Endothelial cell of umbilical vein (primary cell): ENCODE results near the gene KRTAP10-7. TPM values are rescaled to one million over a fixed set of nuclear protein-coding genes. Genes with fewer than 3 reads are reported as not detected.

Source experiments
- BruUV-seq: library from RNA; stranded (reverse); fragments of 400-500 nt; replicated peaks from 2 replicates; lab custom pipeline; 2021; lab: Mats Ljungman, UMichigan
- CTCF ChIA-PET: fragments of 300-600, 350-600 bp; sonication (Branson Sonifier 250); formaldehyde crosslinking; loops from one replicate; lab custom pipeline; 2021; ENCODE audit warnings: antibody characterized with exemption, inconsistent platforms; lab: Charles Lee
- POLR2A ChIA-PET: fragments of 300-600, 350-600 bp; sonication (Branson Sonifier 250); formaldehyde crosslinking; loops from one replicate; lab custom pipeline; 2021; ENCODE audit warnings: antibody characterized with exemption, inconsistent platforms; lab: Charles Lee
- DNase-seq: peaks from one replicate; pipeline ENCODE4 v3.0.0-alpha.2; 2011; ENCODE audit warnings: low read depth, low spot score
- FAIRE-seq: peaks from 2 replicates; lab custom pipeline; 2011; peaks lifted over from hg19 to GRCh38; lab: Jason Lieb, UNC
- H2AFZ ChIP-seq: 2 replicates; pipeline ENCODE4 v1.6.0; 2012; ENCODE audit warnings: low read depth, low read length, control low read depth, inconsistent platforms
- H3K27ac ChIP-seq: 2 replicates; pipeline ENCODE4 v1.5.1; 2011; ENCODE audit warnings: low read depth, mild to moderate bottlenecking, control low read depth, low read length, moderate library complexity; ENCODE audit not compliant: insufficient read depth
- H3K27me3 ChIP-seq, 2 experiments: 2 replicates each; pipeline versions ENCODE4 v1.6.0 to v1.6.1; 2011; ENCODE audit warnings: low read length in 2 of 2, mixed read lengths in 1 of 2; ENCODE audit not compliant: control insufficient read depth in 2 of 2, insufficient read depth in 2 of 2
- H3K36me3 ChIP-seq, 2 experiments: 2 replicates in 1 of 2; 3 replicates in 1 of 2; pipeline ENCODE4 v1.5.1; 2011; ENCODE audit warnings: low read length in 2 of 2, mild to moderate bottlenecking in 1 of 2, moderate library complexity in 1 of 2; ENCODE audit not compliant: control insufficient read depth in 2 of 2, insufficient read depth in 2 of 2; ENCODE audit errors: extremely low read depth in 1 of 2
- H3K4me1 ChIP-seq: 3 replicates; pipeline ENCODE4 v1.5.1; 2011; ENCODE audit warnings: mild to moderate bottlenecking, low read length; ENCODE audit not compliant: control insufficient read depth, insufficient read depth; ENCODE audit errors: extremely low read depth
- H3K4me2 ChIP-seq: 2 replicates; pipeline ENCODE4 v1.6.1; 2011; ENCODE audit warnings: low read length, control low read depth, mixed read lengths; ENCODE audit not compliant: insufficient read depth
- H3K4me3 ChIP-seq, 3 experiments: fragments of 200-600 bp in 1 of 3; sonication (generic), shearing (Covaris generic) in 1 of 3; replicated peaks in 1 of 3; 2 replicates each; pipeline ENCODE4 v1.5.1; 2011 to 2016; ENCODE audit warnings: control low read depth in 3 of 3, low read length in 3 of 3, mild to moderate bottlenecking in 2 of 3, inconsistent platforms in 1 of 3, low read depth in 1 of 3, moderate library complexity in 1 of 3; ENCODE audit not compliant: insufficient read depth in 1 of 3
- H3K79me2 ChIP-seq: 2 replicates; pipeline ENCODE4 v1.6.0; 2012; ENCODE audit warnings: low read length, inconsistent platforms; ENCODE audit not compliant: control insufficient read depth, insufficient read depth
- H3K9ac ChIP-seq: replicated peaks from 2 replicates; pipeline ENCODE3; 2011; ENCODE audit warnings: low read length, control low read depth; ENCODE audit not compliant: insufficient read depth; ENCODE audit errors: extremely low read depth
- H3K9me1 ChIP-seq: replicated peaks from 3 replicates; pipeline ENCODE4 v1.6.0; 2011; ENCODE audit warnings: mild to moderate bottlenecking, low read length; ENCODE audit not compliant: control insufficient read depth, insufficient read depth; ENCODE audit errors: extremely low read depth
- H3K9me3 ChIP-seq: replicated peaks from 2 replicates; pipeline ENCODE4 v1.5.1; 2012; ENCODE audit warnings: low read length, inconsistent platforms; ENCODE audit not compliant: control insufficient read depth, insufficient read depth
- H4K20me1 ChIP-seq: replicated peaks from 2 replicates; pipeline ENCODE3; 2011; ENCODE audit warnings: mild to moderate bottlenecking, low read length; ENCODE audit not compliant: control insufficient read depth, insufficient read depth; ENCODE audit errors: extremely low read depth
- EZH2 ChIP-seq: IDR thresholded peaks from 2 replicates; pipeline ENCODE4 v1.6.1; 2012; ENCODE audit warnings: borderline replicate concordance, low read depth, mild to moderate bottlenecking, moderate library complexity, low read length, inconsistent platforms; ENCODE audit not compliant: severe bottlenecking
- FOS ChIP-seq: IDR thresholded peaks from 2 replicates; pipeline ENCODE4 v1.6.1; 2011; ENCODE audit warnings: mild to moderate bottlenecking, low read length, moderate library complexity, borderline replicate concordance; ENCODE audit not compliant: insufficient read depth
- GATA2 ChIP-seq: IDR thresholded peaks from 2 replicates; pipeline ENCODE4 v1.7.0; 2011; ENCODE audit warnings: low read depth, mild to moderate bottlenecking, moderate library complexity, mixed read lengths, low read length; ENCODE audit not compliant: insufficient read length, insufficient read depth
- JUN ChIP-seq: IDR thresholded peaks from 2 replicates; pipeline ENCODE4 v1.6.1; 2011; ENCODE audit warnings: borderline replicate concordance, low read depth; ENCODE audit not compliant: insufficient read length, insufficient read depth
- MYC ChIP-seq: IDR thresholded peaks from one replicate; pipeline ENCODE4 v1.6.1; 2011; ENCODE audit warnings: mild to moderate bottlenecking, low read depth, low read length
- POLR2A ChIP-seq: IDR thresholded peaks from 2 replicates; pipeline ENCODE4 v1.6.1; 2012; ENCODE audit warnings: low read depth, mild to moderate bottlenecking, control low read depth, low read length
- POLR2AphosphoS5 ChIP-seq: IDR thresholded peaks from 2 replicates; pipeline ENCODE4 v1.6.1; 2012; ENCODE audit warnings: low read depth, mild to moderate bottlenecking, control low read depth, low read length, moderate library complexity; ENCODE audit not compliant: insufficient read depth
- dilution Hi-C: fragments of 300-500 bp; cut with MboI; formaldehyde crosslinking; loops from one replicate; pipeline ENCODE4 v1.15.0; 2019; ENCODE audit warnings: low sequenced_read_pairs; ENCODE audit not compliant: extremely low pct_ligation_motif_present
- intact Hi-C: fragments of 100-400 bp; cut with micrococcal nuclease; formaldehyde crosslinking; loops from one replicate; pipeline ENCODE4 v1.10.0; 2022
- polyA plus RNA-seq, 4 experiments: library from polyadenylated mRNA; depleted of rRNA in 3 of 4; stranded (reverse) in 3 of 4; unstranded in 1 of 4; fragments of >200 nt; gene quantifications; 2 replicates each; pipeline versions ENCODE4 v1.2.1 to v1.2.3, GENCODE V29; 2011 to 2012; ENCODE audit warnings: missing spikeins in 1 of 4
- total RNA-seq: library from RNA; stranded (reverse); gene quantifications from 2 replicates; pipeline ENCODE4 v1.2.3, GENCODE V29; 2021
- TF ChIP-seq, protein P1 (sequence below): IDR thresholded peaks from 2 replicates; pipeline ENCODE4 v1.6.1; 2011; ENCODE audit not compliant: insufficient read depth, insufficient read length
- TF ChIP-seq, protein P2 (sequence below), 2 donors: IDR thresholded peaks; 1 replicate in 1 of 2; 2 replicates in 1 of 2; pipeline ENCODE4 v1.5.1; 2011; ENCODE audit warnings: low read length in 2 of 2, mild to moderate bottlenecking in 2 of 2, moderate library complexity in 2 of 2, control low read depth in 1 of 2, inconsistent platforms in 1 of 2, low read depth in 1 of 2; ENCODE audit not compliant: insufficient read depth in 1 of 2; ENCODE audit errors: extremely low read depth in 1 of 2

KRTAP10-7 gene
- total and polyA plus RNA-seq, 2 donors (not counting 3 experiments of a cell fraction or from before 2014, with no cell fraction given), result not detected

DNA sequence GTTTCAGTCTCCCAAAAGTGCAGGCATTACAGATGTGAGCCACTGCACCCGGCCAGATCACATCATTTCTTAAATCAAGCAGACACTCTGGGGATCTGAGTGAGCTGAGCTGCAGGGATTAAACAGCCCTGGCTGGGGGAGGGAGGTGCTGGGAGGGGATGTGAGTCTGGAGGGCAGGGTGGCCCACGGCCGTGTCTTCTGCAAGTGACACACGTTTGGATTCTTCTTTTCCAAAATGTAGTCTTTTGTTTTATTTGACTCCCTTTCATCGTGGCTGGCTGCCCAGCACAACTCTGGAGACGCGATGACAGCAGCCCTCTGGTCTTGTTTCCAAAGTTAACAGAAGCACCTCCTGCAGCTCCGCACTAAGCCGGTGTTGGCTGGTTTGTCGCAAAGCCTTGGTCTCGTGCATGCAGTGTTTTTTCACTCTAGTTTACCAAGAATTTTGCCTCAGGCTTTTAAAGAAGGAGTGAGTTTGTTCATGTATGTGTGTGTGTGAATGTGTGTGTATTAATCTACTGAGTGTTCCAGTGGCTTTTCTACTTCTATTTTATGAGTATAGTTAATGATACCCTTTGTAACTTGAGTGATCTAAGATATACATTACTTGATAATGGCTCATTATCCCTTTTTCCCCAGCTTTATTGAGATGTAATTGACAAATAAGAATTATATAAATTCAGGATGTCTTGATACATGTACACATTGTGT is 17.2 kb upstream of the KRTAP10-7 start:
- ChIA-PET POLR2A (no interaction called here), CTCF (no interaction called here)
- H3K4me1 ChIP-seq, result no peaks in the 10 kb centered on the region
- H3K4me3 ChIP-seq, result no peak overlapping the region
- BruUV-seq, result no TSS peak
- no peaks in the 10 kb centered on the region for H3K9me1 ChIP-seq
- H3K9me3 ChIP-seq, result no peaks in the 10 kb centered on the region
- no peaks in the 10 kb centered on the region for H3K79me2 ChIP-seq
- intact Hi-C loops, result no loop called here
- FAIRE-seq, result no peak
- no peaks in the 10 kb centered on the region for H3K36me3 ChIP-seq
- H3K9ac ChIP-seq, result no peak overlapping the region
- DNase-seq, result no peak
- no peak overlapping the region for H3K4me2 ChIP-seq
- dilution Hi-C loops, result no loop called here
- H4K20me1 ChIP-seq, result no peaks in the 10 kb centered on the region
- H3K27me3 ChIP-seq, result peaks cover 3 to 8% of the 10 kb centered on the region in 2 experiments
- TF ChIP-seq POLR2A, result no peak
- no peak for TF ChIP-seq POLR2AphosphoS5
- TF ChIP-seq GATA2, result no peak
- no peak for TF ChIP-seq EZH2
- TF ChIP-seq, protein P1, sequence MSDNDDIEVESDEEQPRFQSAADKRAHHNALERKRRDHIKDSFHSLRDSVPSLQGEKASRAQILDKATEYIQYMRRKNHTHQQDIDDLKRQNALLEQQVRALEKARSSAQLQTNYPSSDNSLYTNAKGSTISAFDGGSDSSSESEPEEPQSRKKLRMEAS, result no peak
- no peak overlapping the region for H2AFZ ChIP-seq
- H3K27ac ChIP-seq, result no peak overlapping the region

GRCh38 chr21:44583800-44584147 is 16.6 kb upstream of the KRTAP10-7 start:
- H4K20me1 ChIP-seq, result no peaks in the 10 kb centered on the region
- H3K27ac ChIP-seq, result no peak overlapping the region
- H3K79me2 ChIP-seq, result no peaks in the 10 kb centered on the region
- no peak overlapping the region for H3K4me2 ChIP-seq
- POLR2A ChIA-PET, result no interaction called here
- H3K9me1 ChIP-seq, result no peaks in the 10 kb centered on the region
- intact Hi-C loops (no loop called here), dilution Hi-C loops (no loop called here)
- H3K36me3 ChIP-seq, result no peaks in the 10 kb centered on the region
- H3K9ac ChIP-seq, result no peak overlapping the region
- H3K4me1 ChIP-seq, result no peaks in the 10 kb centered on the region
- TF ChIP-seq MYC, result no peak
- TF ChIP-seq, protein P2, sequence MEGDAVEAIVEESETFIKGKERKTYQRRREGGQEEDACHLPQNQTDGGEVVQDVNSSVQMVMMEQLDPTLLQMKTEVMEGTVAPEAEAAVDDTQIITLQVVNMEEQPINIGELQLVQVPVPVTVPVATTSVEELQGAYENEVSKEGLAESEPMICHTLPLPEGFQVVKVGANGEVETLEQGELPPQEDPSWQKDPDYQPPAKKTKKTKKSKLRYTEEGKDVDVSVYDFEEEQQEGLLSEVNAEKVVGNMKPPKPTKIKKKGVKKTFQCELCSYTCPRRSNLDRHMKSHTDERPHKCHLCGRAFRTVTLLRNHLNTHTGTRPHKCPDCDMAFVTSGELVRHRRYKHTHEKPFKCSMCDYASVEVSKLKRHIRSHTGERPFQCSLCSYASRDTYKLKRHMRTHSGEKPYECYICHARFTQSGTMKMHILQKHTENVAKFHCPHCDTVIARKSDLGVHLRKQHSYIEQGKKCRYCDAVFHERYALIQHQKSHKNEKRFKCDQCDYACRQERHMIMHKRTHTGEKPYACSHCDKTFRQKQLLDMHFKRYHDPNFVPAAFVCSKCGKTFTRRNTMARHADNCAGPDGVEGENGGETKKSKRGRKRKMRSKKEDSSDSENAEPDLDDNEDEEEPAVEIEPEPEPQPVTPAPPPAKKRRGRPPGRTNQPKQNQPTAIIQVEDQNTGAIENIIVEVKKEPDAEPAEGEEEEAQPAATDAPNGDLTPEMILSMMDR (IDR thresholded peaks at IDR 0.05; ENCODE audit: extremely low read depth in 1 of 2, insufficient read depth in 1 of 2, low read depth in 1 of 2, low read length in 2 of 2), result no peak
- TF ChIP-seq POLR2A, result no peak
- no peak for TF ChIP-seq EZH2
- no peak for TF ChIP-seq GATA2
- TF ChIP-seq POLR2AphosphoS5, result no peak
- TF ChIP-seq, protein P1, result no peak
- TF ChIP-seq FOS, result no peak
- TF ChIP-seq JUN, result no peak
- H3K9me3 ChIP-seq, result no peaks in the 10 kb centered on the region
- no peak overlapping the region for H2AFZ ChIP-seq
- no peak overlapping the region for H3K4me3 ChIP-seq
- FAIRE-seq (no peak), DNase-seq (no peak)
- H3K27me3 ChIP-seq, result peaks cover 3 to 8% of the 10 kb centered on the region in 2 experiments
- CTCF ChIA-PET, result no interaction called here
- BruUV-seq, result no TSS peak
